CD14-positive monocyte (primary cell): Measurements from ENCODE around the gene PRKD1. TPM values are rescaled to one million over a fixed set of nuclear protein-coding genes. Genes with fewer than 3 reads are reported as not detected.

Experiments
- DNase-seq, 3 donors: peaks; one replicate each; pipeline ENCODE4 v3.0.0-alpha.2; 2011 to 2022
- H2AFZ ChIP-seq: 2 replicates; pipeline ENCODE4 v1.6.0; 2012; ENCODE audit warnings: mild to moderate bottlenecking, low read depth, low read length, inconsistent platforms; ENCODE audit not compliant: insufficient read depth, poor library complexity, severe bottlenecking
- H3K27ac ChIP-seq, 2 donors: 1 replicate in 1 of 2; 2 replicates in 1 of 2; pipeline ENCODE4 v1.5.1; 2012 to 2013; ENCODE audit warnings: low read length in 2 of 2, control low read depth in 1 of 2, inconsistent platforms in 1 of 2, low read depth in 1 of 2, mild to moderate bottlenecking in 1 of 2
- H3K27me3 ChIP-seq, 2 donors: one replicate each; pipeline versions ENCODE4 v1.6.0 to v1.6.1; 2011 to 2013; ENCODE audit warnings: low read length in 2 of 2; ENCODE audit not compliant: control insufficient read depth in 2 of 2, insufficient read depth in 2 of 2
- H3K36me3 ChIP-seq, 2 donors: replicated peaks in 1 of 2; 1 replicate in 1 of 2; 2 replicates in 1 of 2; pipeline versions ENCODE4 v1.5.1 to v1.6.1; 2012 to 2013; ENCODE audit warnings: low read length in 2 of 2, control low read depth in 1 of 2, inconsistent platforms in 1 of 2, mild to moderate bottlenecking in 1 of 2; ENCODE audit not compliant: insufficient read depth in 2 of 2, control insufficient read depth in 1 of 2
- H3K4me1 ChIP-seq, 2 donors: 1 replicate in 1 of 2; 2 replicates in 1 of 2; pipeline versions ENCODE4 v1.5.1 to v1.6.1; 2012 to 2013; ENCODE audit warnings: low read length in 2 of 2, control low read depth in 1 of 2, inconsistent platforms in 1 of 2, mild to moderate bottlenecking in 1 of 2, moderate library complexity in 1 of 2; ENCODE audit not compliant: insufficient read depth in 2 of 2, control insufficient read depth in 1 of 2
- H3K4me2 ChIP-seq: replicated peaks from 2 replicates; pipeline ENCODE3; 2012; ENCODE audit warnings: low read length, moderate library complexity, mild to moderate bottlenecking; ENCODE audit not compliant: poor library complexity, severe bottlenecking; ENCODE audit errors: extremely low read depth
- H3K4me3 ChIP-seq, 3 experiments: fragments of 200-600 bp in 1 of 3; sonication (generic) in 1 of 3; replicated peaks in 1 of 3; 1 replicate in 2 of 3; 2 replicates in 1 of 3; pipeline ENCODE4 v1.5.1; 2011 to 2013; ENCODE audit warnings: low read length in 3 of 3, mild to moderate bottlenecking in 3 of 3, control low read depth in 2 of 3, low read depth in 2 of 3, inconsistent platforms in 1 of 3, moderate library complexity in 1 of 3
- H3K79me2 ChIP-seq: 2 replicates; pipeline ENCODE4 v1.6.0; 2012; ENCODE audit warnings: mild to moderate bottlenecking, control low read depth, inconsistent platforms, low read length, moderate library complexity; ENCODE audit not compliant: insufficient read depth
- H3K9ac ChIP-seq: 2 replicates; pipeline ENCODE4 v1.6.0; 2017; ENCODE audit warnings: low read length, mild to moderate bottlenecking; ENCODE audit not compliant: insufficient read depth, poor library complexity, severe bottlenecking
- H3K9me3 ChIP-seq, 2 donors: replicated peaks in 1 of 2; 1 replicate in 1 of 2; 2 replicates in 1 of 2; pipeline versions ENCODE4 v1.5.1 to v1.6.1; 2012 to 2013; ENCODE audit warnings: low read length in 2 of 2, control low read depth in 1 of 2; ENCODE audit not compliant: control insufficient read depth in 1 of 2, insufficient read depth in 1 of 2
- H4K20me1 ChIP-seq: 2 replicates; pipeline ENCODE4 v1.6.0; 2012; ENCODE audit warnings: mild to moderate bottlenecking, low read length, control low read depth, moderate library complexity; ENCODE audit not compliant: insufficient read depth
- H3K27ac Mint-ChIP-seq, 7 donors: one replicate each; pipeline ENCODE4 v1.8.0; 2020; ENCODE audit warnings: mild to moderate bottlenecking in 7 of 7, mixed read lengths in 7 of 7, moderate library complexity in 6 of 7, inconsistent platforms in 2 of 7
- H3K27me3 Mint-ChIP-seq, 3 donors: one replicate each; pipeline ENCODE4 v1.8.0; 2021 to 2022; ENCODE audit warnings: low read depth in 3 of 3, mild to moderate bottlenecking in 3 of 3, mixed read lengths in 3 of 3, moderate library complexity in 3 of 3, inconsistent platforms in 1 of 3
- H3K36me3 Mint-ChIP-seq, 2 donors: one replicate each; pipeline ENCODE4 v1.8.0; 2020; ENCODE audit warnings: mixed read lengths in 2 of 2, inconsistent platforms in 1 of 2, mild to moderate bottlenecking in 1 of 2
- H3K4me1 Mint-ChIP-seq: one replicate; pipeline ENCODE4 v1.8.0; 2020; ENCODE audit warnings: mild to moderate bottlenecking, mixed read lengths
- H3K4me3 Mint-ChIP-seq, 2 donors: one replicate each; pipeline ENCODE4 v1.8.0; 2020; ENCODE audit warnings: mild to moderate bottlenecking in 2 of 2, mixed read lengths in 2 of 2, moderate library complexity in 1 of 2
- H3K9me3 Mint-ChIP-seq, 7 donors: one replicate each; pipeline ENCODE4 v1.8.0; 2020 to 2022; ENCODE audit warnings: mixed read lengths in 7 of 7, mild to moderate bottlenecking in 6 of 7, moderate library complexity in 6 of 7, inconsistent platforms in 2 of 7
- WGBS: methylation state at CpG from one replicate; pipeline ENCODE4 v1.1.5; 2013; ENCODE audit warnings: missing lambda C conversion rate; ENCODE audit not compliant: insufficient coverage; 5-methylcytosine and 5-hydroxymethylcytosine counted together
- intact Hi-C, 2 donors: fragments of 100-400 bp; cut with micrococcal nuclease; formaldehyde crosslinking; loops; one replicate each; pipeline versions ENCODE4 v1.15.0 to v1.15.1; 2023
- polyA plus RNA-seq, 3 donors: library from polyadenylated mRNA; depleted of rRNA in 1 of 3; unstranded in 2 of 3; stranded (reverse) in 1 of 3; fragments of 300-500 nt in 2 of 3; fragments of >200 nt in 1 of 3; fragmentation: Illumina TruSeq in 2 of 3; gene quantifications; 1 replicate in 2 of 3; 2 replicates in 1 of 3; pipeline ENCODE4 v1.2.3, GENCODE V29; 2012 to 2021
- TF ChIP-seq, protein P1 (sequence below): fragments of 200-600 bp; IDR thresholded peaks from one replicate; pipeline ENCODE4 v1.8.0; 2022; ENCODE audit warnings: antibody characterized with exemption, mild to moderate bottlenecking

The PRKD1 gene
- polyA plus RNA-seq, 3 donors: not detected

DNA sequence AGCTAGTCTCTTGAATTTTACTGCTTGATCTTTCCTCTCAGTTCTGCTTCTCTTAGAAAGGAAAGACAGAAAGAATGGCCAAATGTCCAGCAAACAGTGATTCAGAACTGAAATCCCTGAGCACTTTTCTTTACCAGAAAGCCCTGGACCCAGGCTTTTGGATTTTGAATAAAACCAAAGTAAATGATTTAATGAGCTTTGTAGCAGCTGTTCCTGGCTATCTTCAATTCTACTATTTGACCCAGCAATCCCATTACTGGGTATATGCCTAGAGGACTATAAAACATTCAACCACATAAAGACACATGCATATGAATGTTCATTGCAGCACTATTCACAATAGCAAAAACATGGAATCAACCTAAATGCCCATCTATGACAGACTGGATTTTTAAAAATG, 187.2 kb downstream of the PRKD1 start:
- Histone ChIP-seq H4K20me1 (no peaks in the 10 kb centered on the region), H3K27me3 (no peaks in the 10 kb centered on the region), H2AFZ (no peak overlapping the region), H3K9ac (no peak overlapping the region), H3K9me3 (peaks cover 0 to 3% of the 10 kb centered on the region in 2 donors), H3K27ac (no peak overlapping the region), H3K36me3 (no peaks in the 10 kb centered on the region), H3K79me2 (no peaks in the 10 kb centered on the region), H3K4me2 (no peak overlapping the region), H3K4me3 (no peak overlapping the region), H3K4me1 (no peaks in the 10 kb centered on the region)
- Mint-ChIP-seq H3K27ac (no peak overlapping the region), H3K36me3 (no peaks in the 10 kb centered on the region), H3K4me1 (no peaks in the 10 kb centered on the region), H3K9me3 (peaks cover 0 to 5% (median 3%) of the 10 kb centered on the region in 7 donors), H3K27me3 (no peaks in the 10 kb centered on the region), H3K4me3 (no peak overlapping the region)
- intact Hi-C loops: no loop called here
- no peak for DNase-seq
- TF ChIP-seq, protein P1, sequence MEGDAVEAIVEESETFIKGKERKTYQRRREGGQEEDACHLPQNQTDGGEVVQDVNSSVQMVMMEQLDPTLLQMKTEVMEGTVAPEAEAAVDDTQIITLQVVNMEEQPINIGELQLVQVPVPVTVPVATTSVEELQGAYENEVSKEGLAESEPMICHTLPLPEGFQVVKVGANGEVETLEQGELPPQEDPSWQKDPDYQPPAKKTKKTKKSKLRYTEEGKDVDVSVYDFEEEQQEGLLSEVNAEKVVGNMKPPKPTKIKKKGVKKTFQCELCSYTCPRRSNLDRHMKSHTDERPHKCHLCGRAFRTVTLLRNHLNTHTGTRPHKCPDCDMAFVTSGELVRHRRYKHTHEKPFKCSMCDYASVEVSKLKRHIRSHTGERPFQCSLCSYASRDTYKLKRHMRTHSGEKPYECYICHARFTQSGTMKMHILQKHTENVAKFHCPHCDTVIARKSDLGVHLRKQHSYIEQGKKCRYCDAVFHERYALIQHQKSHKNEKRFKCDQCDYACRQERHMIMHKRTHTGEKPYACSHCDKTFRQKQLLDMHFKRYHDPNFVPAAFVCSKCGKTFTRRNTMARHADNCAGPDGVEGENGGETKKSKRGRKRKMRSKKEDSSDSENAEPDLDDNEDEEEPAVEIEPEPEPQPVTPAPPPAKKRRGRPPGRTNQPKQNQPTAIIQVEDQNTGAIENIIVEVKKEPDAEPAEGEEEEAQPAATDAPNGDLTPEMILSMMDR: no peak

DNA sequence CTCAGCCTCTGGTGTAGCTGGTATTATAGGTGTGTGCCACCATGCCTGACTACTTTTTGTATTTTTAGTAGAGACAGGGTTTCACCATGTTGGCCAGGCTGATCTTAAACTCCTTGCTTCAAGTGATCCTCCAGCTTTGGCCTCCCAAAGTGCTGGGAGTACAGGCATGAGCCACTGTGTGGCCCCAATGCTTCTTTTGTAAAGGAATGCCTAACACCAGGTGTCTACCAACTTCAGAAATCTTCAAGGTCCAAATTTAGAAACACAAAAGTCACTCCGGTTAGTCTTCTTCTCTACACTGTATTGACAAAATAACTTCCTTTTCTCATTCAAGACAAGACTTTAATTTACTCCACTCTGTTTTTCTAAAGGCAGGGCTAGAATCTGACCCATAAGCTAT, 188.7 kb downstream of the PRKD1 start:
- Mint-ChIP-seq H3K27ac (no peak overlapping the region), H3K4me3 (no peak overlapping the region), H3K4me1 (no peaks in the 10 kb centered on the region), H3K36me3 (no peaks in the 10 kb centered on the region), H3K27me3 (no peaks in the 10 kb centered on the region), H3K9me3 (peaks cover 0 to 7% (median 0%) of the 10 kb centered on the region in 7 donors)
- H3K27me3 ChIP-seq: no peaks in the 10 kb centered on the region
- H3K79me2 ChIP-seq: no peaks in the 10 kb centered on the region
- WGBS: 100% methylated on average over 1 of the region's 1 CpG
- H3K9me3 ChIP-seq: peaks cover 0 to 8% of the 10 kb centered on the region in 2 donors
- H3K27ac ChIP-seq: no peak overlapping the region
- H4K20me1 ChIP-seq: no peaks in the 10 kb centered on the region
- intact Hi-C loops: no loop called here
- TF ChIP-seq, protein P1: no peak
- no peak overlapping the region for H2AFZ ChIP-seq
- no peak overlapping the region for H3K4me2 ChIP-seq
- H3K4me3 ChIP-seq: no peak overlapping the region
- no peak overlapping the region for H3K9ac ChIP-seq
- H3K36me3 ChIP-seq: no peaks in the 10 kb centered on the region
- H3K4me1 ChIP-seq: no peaks in the 10 kb centered on the region
- no peak for DNase-seq
